Activated CD8-positive, alpha-beta memory T cell treated with anti-CD3 and anti-CD28 coated beads, Interleukin-2, amount 50 U/mL, for 1 hour (primary cell): ENCODE data around the gene GPA33.
"Not testable (repeated sequence)": the region's sequence is repeated elsewhere in the genome, so short reads cannot be mapped to it uniquely, and the experiment has no call there.

Source experiments
- DNase-seq: peaks from one replicate; pipeline ENCODE4 v3.0.0-alpha.2; 2020; ENCODE audit errors: extremely low read depth

Gene GPA33

DNA sequence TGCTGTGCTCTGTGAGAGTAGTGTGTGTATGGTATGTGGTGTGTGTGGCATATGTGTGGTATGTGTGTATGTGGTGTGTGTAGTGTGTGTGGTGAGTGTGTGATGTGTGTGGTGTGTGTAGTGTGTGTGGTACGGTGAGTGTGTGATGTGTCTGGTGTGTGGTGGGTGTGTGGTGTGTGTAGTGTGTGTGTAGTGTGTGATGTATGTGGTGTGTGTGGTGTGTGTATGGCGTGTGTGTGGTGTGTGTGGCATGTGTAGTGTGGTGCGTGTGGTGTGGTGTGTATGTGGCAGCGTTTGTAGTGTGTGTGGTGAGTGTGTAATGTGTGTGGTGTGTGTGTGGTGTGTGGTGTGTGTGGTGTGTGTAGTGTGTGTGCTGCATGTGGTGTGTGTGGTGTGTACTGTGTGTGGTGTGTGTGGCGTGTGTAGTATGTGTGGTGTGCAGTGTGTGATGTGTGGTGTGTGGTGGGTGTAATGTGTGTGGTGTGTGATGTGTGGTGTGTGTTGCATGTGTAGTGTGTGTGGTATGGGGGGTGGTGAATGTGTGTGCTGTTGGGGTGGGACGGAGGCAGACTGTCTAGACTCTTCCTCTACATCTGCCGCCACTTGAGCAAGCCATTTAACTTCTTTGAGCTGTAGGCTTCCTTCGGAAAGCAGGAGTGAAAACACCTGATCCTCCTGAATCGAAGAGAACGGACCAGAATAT, 33.5 kb downstream of the GPA33 start:
- no peak for DNase-seq

- no peak for DNase-seq
Measured at GRCh38 chr1:167054946-167055630, 35.1 kb downstream of the GPA33 start.

DNA sequence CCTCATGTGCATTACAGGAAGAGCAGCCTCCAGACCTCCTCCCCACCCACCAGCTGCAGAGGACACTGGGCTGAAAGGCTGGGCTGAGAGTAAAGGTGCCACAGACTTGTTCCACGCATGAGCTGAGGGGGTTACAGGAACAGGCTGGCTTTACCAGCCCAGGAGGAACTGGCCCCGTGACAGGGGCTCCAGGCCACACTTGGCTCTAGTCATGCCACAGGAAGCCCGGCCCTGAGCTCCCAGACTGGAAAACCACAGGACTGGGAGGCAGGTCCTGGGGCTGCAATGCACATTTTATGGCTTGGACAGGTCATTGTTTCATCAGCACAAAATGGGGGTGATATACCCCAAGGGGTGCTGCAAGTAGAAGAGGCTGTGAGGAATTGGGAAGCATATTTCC, 35.6 kb downstream of the GPA33 start:
- no peak for DNase-seq

DNA sequence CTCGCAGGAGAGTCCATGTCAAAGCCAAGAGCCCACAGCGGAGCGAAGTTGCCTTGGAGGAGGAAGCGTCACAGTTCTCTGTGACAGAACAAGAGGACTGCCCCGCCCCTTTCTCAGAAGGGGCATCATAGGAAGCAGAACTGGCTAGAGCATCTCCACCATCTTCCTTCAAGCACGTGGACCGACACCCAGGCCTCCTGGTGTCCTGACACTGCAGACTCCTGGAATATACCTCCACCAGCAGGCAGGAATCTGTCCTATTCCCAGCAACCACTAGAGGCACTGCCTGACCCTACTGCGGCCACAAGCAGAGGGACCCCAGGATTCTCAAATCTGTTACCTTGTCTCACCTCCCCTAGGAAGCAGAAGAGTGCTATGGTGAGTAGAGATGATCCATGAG, 37.8 kb downstream of the GPA33 start:
- DNase-seq, result no peak

GRCh38 chr1:167051907-167052306, 38.3 kb downstream of the GPA33 start:
- no peak for DNase-seq

- peak; percentile 24 for DNase-seq
Measured at GRCh38 chr1:167043752-167044488, 46.3 kb downstream of the GPA33 start.

DNA sequence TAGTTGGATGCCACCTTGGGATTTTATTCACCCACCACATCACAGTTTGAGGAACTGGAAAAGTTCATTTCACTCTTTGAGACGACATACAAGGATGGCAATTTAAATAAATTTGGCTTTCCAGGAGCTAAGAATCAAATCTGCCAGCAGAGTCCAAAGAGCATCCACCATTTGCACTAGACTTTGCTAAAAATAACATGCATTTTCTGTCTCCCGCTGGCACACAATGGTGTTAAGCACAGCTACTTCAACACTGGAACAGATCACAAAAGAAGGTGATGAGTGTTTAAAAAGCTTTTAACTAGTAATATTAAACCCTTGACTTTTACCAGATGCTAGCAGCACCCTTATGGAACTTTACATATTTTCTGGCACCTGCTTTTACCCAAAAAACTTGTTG, 56.5 kb downstream of the GPA33 start:
- no peak for DNase-seq

- not testable (repeated sequence) for DNase-seq
Measured at GRCh38 chr1:167029553-167029952, 60.6 kb downstream of the GPA33 start.

DNA sequence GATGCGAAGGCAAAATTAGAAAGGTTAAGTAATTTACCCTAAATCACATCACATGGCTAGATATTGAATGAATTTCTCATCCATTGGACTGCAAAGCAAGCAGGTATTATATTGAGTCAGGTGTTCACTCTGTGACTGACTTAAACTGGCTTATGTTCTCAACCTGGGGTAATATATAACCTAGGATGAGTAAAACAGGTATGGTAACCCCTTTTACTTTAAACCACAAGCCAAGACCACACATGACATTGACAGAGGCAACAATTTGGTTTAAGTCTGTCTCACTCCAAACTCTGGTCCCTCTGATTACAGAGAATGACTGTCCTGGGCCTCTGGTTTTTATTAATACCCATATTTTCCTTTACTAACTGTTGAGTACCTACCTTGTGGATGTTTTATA, 67.8 kb downstream of the GPA33 start:
- DNase-seq, result no peak

DNA sequence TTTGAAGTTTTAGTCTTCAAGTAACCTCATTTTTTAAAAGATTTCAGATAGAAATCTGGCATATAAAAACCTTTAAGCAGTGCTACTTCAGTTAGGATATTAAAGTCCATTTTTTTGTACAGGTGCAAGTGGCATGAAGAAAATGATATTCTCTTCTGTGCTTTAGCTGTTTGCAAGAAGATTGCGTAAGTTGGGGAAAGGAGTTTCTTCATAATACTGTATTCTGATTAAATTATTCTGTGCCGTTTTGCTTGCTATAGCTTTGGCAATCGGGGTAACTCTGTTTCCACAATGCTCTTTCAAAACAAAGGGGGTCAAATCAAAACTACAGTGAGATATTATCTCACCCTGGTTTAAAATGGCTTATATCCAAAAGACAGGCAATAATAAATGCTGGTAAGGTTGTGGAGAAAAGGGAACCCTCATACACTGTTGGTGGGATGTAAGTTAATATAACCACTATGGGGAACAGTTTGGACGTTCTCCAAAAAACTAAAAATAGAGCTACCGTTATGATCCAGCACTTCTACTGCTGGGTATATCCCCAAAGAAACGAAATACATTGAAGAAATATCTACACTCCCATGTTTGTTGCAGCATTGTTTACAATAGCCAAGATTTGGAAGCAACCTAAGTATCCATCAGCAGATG, 74.0 kb downstream of the GPA33 start:
- no peak for DNase-seq

GRCh38 chr1:167013108-167013929, 76.9 kb downstream of the GPA33 start:
- DNase-seq, result no peak

DNA sequence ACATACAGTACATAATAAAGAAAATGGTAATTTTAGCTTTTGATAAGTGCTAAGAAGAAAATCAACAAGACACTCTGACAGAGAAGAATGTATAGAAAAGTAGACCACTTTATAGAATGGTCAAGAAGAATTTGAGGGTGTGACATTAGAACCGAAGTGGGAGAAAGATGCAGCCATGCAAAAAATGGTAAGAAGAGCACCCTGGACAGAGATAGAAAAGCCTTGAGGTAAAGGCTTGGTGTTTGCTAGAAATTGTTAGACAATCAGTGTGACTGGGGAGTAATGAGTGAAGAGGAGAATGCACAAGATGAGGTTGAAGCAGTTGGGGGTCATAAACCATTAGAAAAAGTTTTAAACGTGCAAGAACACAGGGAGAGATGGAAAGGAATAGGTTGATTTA, 77.6 kb downstream of the GPA33 start:
- no peak for DNase-seq

DNA sequence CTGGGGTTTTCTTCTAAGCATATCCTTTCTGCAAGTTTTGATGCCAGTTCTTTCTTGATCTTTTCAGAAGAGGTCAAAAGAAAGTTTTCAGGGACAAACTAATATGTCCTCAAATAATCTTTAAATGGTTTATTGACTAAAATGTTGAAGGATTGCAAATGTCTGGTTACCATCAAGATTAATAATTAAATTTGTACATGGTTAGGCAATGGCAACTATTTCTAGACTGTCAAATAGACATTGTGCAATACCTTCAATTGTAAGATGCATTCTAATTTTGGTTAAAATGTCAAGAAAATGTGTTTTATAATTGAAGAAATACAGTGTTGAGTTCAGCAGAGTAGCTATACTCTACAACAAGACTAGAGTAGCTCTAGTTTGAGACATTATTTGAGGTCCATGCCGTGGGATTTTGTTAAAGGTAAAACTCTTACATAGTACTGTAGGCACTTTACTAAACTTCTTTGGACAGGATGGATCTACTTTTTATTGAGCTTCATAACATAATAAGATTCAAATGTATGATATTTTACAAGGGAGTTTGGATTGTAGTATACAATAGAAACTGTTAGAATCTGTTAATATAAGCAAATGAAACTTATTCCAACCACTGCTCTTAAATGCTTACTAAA, 78.5 kb downstream of the GPA33 start:
- no peak for DNase-seq

GRCh38 chr1:167003711-167004110, 86.5 kb downstream of the GPA33 start:
- no peak for DNase-seq
